Stimulated activated naive B cell treated with anti-CD40 and anti-IgM and Interleukin-4, amounts not matched to agents 10 μg/mL and 1 μg/mL and 100 μg/mL, for 72 hours (primary cell): ENCODE results near the gene AP1M2.

Experiments used
- ATAC-seq, 2 donors: fragments of 150-1000 bp; cut with Tn5 transposase; replicated peaks; 2 replicates each; pipeline ENCODE4 v1.10.0; 2021; ENCODE audit warnings: moderate library complexity in 1 of 2
- DNase-seq: peaks from one replicate; pipeline ENCODE4 v3.0.0; 2021
- H3K27ac Mint-ChIP-seq: one replicate; pipeline ENCODE4 v1.8.0; 2022; ENCODE audit warnings: mild to moderate bottlenecking, mixed read lengths
- H3K27me3 Mint-ChIP-seq, 2 donors: one replicate each; pipeline ENCODE4 v1.8.0; 2022; ENCODE audit warnings: mixed read lengths in 2 of 2
- H3K36me3 Mint-ChIP-seq, 2 donors: one replicate each; pipeline ENCODE4 v1.8.0; 2022; ENCODE audit warnings: mixed read lengths in 2 of 2, mild to moderate bottlenecking in 1 of 2
- H3K4me1 Mint-ChIP-seq, 2 donors: one replicate each; pipeline ENCODE4 v1.8.0; 2022; ENCODE audit warnings: mixed read lengths in 2 of 2, mild to moderate bottlenecking in 1 of 2
- H3K4me3 Mint-ChIP-seq, 2 donors: one replicate each; pipeline ENCODE4 v1.8.0; 2022; ENCODE audit warnings: mild to moderate bottlenecking in 2 of 2, mixed read lengths in 2 of 2, moderate library complexity in 1 of 2
- H3K9me3 Mint-ChIP-seq, 2 donors: one replicate each; pipeline ENCODE4 v1.8.0; 2022; ENCODE audit warnings: mixed read lengths in 2 of 2, mild to moderate bottlenecking in 1 of 2

AP1M2 gene

GRCh38 chr19:10612499-10613119 lies 25.5 kb upstream of the AP1M2 start:
- H3K4me1 Mint-ChIP-seq: peaks cover 12 to 50% of the 10 kb centered on the region in 2 donors
- DNase-seq (no peak), ATAC-seq (no peak)
- peak overlapping the region; percentile 65 for H3K27ac Mint-ChIP-seq
- no peaks in the 10 kb centered on the region for H3K27me3 Mint-ChIP-seq
- no peak overlapping the region for H3K4me3 Mint-ChIP-seq
- peaks cover 0 to 2% of the 10 kb centered on the region in 2 donors for H3K9me3 Mint-ChIP-seq
- H3K36me3 Mint-ChIP-seq: peaks cover 25 to 26% of the 10 kb centered on the region in 2 donors

- H3K27ac Mint-ChIP-seq: peak overlapping the region; percentile 56
- no peak for ATAC-seq
- H3K4me3 Mint-ChIP-seq: no peak overlapping the region
Observed at GRCh38 chr19:10611907-10612306, 24.8 kb upstream of the AP1M2 start.

GRCh38 chr19:10604460-10604980 lies 17.4 kb upstream of the AP1M2 start:
- no peaks in the 10 kb centered on the region for H3K9me3 Mint-ChIP-seq

More at GRCh38 chr19:10611907-10612306, 24.8 kb upstream of the AP1M2 start:
- no peaks in the 10 kb centered on the region for H3K27me3 Mint-ChIP-seq
- H3K36me3 Mint-ChIP-seq: peaks cover 22 to 24% of the 10 kb centered on the region in 2 donors
- H3K4me1 Mint-ChIP-seq: peaks cover 10 to 43% of the 10 kb centered on the region in 2 donors
- H3K9me3 Mint-ChIP-seq: peaks cover 0 to 2% of the 10 kb centered on the region in 2 donors
- DNase-seq: no peak

GRCh38 chr19:10603873-10604459 lies 16.9 kb upstream of the AP1M2 start:
- Mint-ChIP-seq H3K27me3 (no peaks in the 10 kb centered on the region), H3K4me3 (peak overlapping the region; percentile 90 to 94), H3K27ac (peak overlapping the region; percentile 99), H3K4me1 (peaks cover 18 to 32% of the 10 kb centered on the region in 2 donors), H3K36me3 (peaks cover 11 to 16% of the 10 kb centered on the region in 2 donors), H3K9me3 (no peaks in the 10 kb centered on the region)
- DNase-seq (peak; percentile 54), ATAC-seq (peak; percentile 40 to 52)

More at GRCh38 chr19:10604460-10604980, 17.4 kb upstream of the AP1M2 start:
- no peaks in the 10 kb centered on the region for H3K27me3 Mint-ChIP-seq
- peaks cover 11 to 16% of the 10 kb centered on the region in 2 donors for H3K36me3 Mint-ChIP-seq
- peak overlapping the region; percentile 99 for H3K27ac Mint-ChIP-seq
- peak overlapping the region; percentile 90 to 94 for H3K4me3 Mint-ChIP-seq
- peaks cover 18 to 32% of the 10 kb centered on the region in 2 donors for H3K4me1 Mint-ChIP-seq
- peak; percentile 28 to 29 for ATAC-seq
- DNase-seq: peak; percentile 26

- peak; percentile 86 for DNase-seq
- H3K27ac Mint-ChIP-seq: peak overlapping the region; percentile 99
- no peaks in the 10 kb centered on the region for H3K9me3 Mint-ChIP-seq
- peak overlapping the region; percentile 90 to 94 for H3K4me3 Mint-ChIP-seq
- H3K36me3 Mint-ChIP-seq: peaks cover 11 to 16% of the 10 kb centered on the region in 2 donors
- no peaks in the 10 kb centered on the region for H3K27me3 Mint-ChIP-seq
- H3K4me1 Mint-ChIP-seq: peaks cover 18 to 34% of the 10 kb centered on the region in 2 donors
- peak; percentile 72 to 76 for ATAC-seq
Observed at GRCh38 chr19:10603084-10603872, 16.2 kb upstream of the AP1M2 start.

GRCh38 chr19:10602330-10603083 lies 15.4 kb upstream of the AP1M2 start:
- H3K9me3 Mint-ChIP-seq: no peaks in the 10 kb centered on the region
- DNase-seq: peak; percentile 75

GRCh38 chr19:10601999-10602329 lies 14.9 kb upstream of the AP1M2 start:
- H3K27ac Mint-ChIP-seq: peak overlapping the region; percentile 67
- no peak for ATAC-seq
- DNase-seq: no peak
- peaks cover 11 to 16% of the 10 kb centered on the region in 2 donors for H3K36me3 Mint-ChIP-seq
- peak overlapping the region; percentile 90 to 94 for H3K4me3 Mint-ChIP-seq
- no peaks in the 10 kb centered on the region for H3K9me3 Mint-ChIP-seq
- H3K4me1 Mint-ChIP-seq: peaks cover 18 to 42% of the 10 kb centered on the region in 2 donors
- H3K27me3 Mint-ChIP-seq: no peaks in the 10 kb centered on the region

More at GRCh38 chr19:10602330-10603083, 15.4 kb upstream of the AP1M2 start:
- no peaks in the 10 kb centered on the region for H3K27me3 Mint-ChIP-seq
- H3K4me3 Mint-ChIP-seq: peak overlapping the region; percentile 90 to 94
- H3K36me3 Mint-ChIP-seq: peaks cover 11 to 16% of the 10 kb centered on the region in 2 donors
- peak; percentile 69 to 75 for ATAC-seq
- H3K4me1 Mint-ChIP-seq: peaks cover 18 to 39% of the 10 kb centered on the region in 2 donors
- peak overlapping the region; percentile 99 for H3K27ac Mint-ChIP-seq

- Mint-ChIP-seq H3K36me3 (peaks cover 11 to 16% of the 10 kb centered on the region in 2 donors), H3K27me3 (no peaks in the 10 kb centered on the region), H3K9me3 (no peaks in the 10 kb centered on the region), H3K4me1 (peaks cover 30 to 55% of the 10 kb centered on the region in 2 donors), H3K27ac (no peak overlapping the region), H3K4me3 (no peak overlapping the region)
- DNase-seq: no peak
- ATAC-seq: no peak
Observed at GRCh38 chr19:10600149-10600548, 13.0 kb upstream of the AP1M2 start.

GRCh38 chr19:10593820-10594637 lies 6.9 kb upstream of the AP1M2 start:
- Mint-ChIP-seq H3K4me3 (peak overlapping the region; percentile 61 to 62), H3K27ac (peak overlapping the region; percentile 81), H3K36me3 (peaks cover 0 to 2% of the 10 kb centered on the region in 2 donors), H3K27me3 (no peaks in the 10 kb centered on the region), H3K9me3 (no peaks in the 10 kb centered on the region), H3K4me1 (peaks cover 19 to 47% of the 10 kb centered on the region in 2 donors)
- DNase-seq: peak; percentile 35
- ATAC-seq: peak; percentile 73 to 81

GRCh38 chr19:10593148-10593547 lies 6.0 kb upstream of the AP1M2 start:
- Mint-ChIP-seq H3K36me3 (peaks cover 0 to 2% of the 10 kb centered on the region in 2 donors), H3K4me1 (peaks cover 19 to 44% of the 10 kb centered on the region in 2 donors), H3K27me3 (no peaks in the 10 kb centered on the region), H3K27ac (no peak overlapping the region), H3K9me3 (no peaks in the 10 kb centered on the region), H3K4me3 (no peak overlapping the region)
- ATAC-seq (no peak), DNase-seq (no peak)

- Mint-ChIP-seq H3K9me3 (no peaks in the 10 kb centered on the region), H3K4me3 (no peak overlapping the region), H3K36me3 (no peaks in the 10 kb centered on the region), H3K27ac (no peak overlapping the region), H3K4me1 (peaks cover 9 to 14% of the 10 kb centered on the region in 2 donors), H3K27me3 (peaks cover 7 to 9% of the 10 kb centered on the region in 2 donors)
- DNase-seq (no peak), ATAC-seq (no peak)
Observed at GRCh38 chr19:10587839-10588150, 683 bp upstream of the AP1M2 start.

- ATAC-seq (no peak), DNase-seq (no peak)
- no peak overlapping the region for H3K4me3 Mint-ChIP-seq
- H3K27me3 Mint-ChIP-seq: peaks cover 7 to 9% of the 10 kb centered on the region in 2 donors
- peaks cover 9 to 17% of the 10 kb centered on the region in 2 donors for H3K4me1 Mint-ChIP-seq
- no peaks in the 10 kb centered on the region for H3K9me3 Mint-ChIP-seq
- no peaks in the 10 kb centered on the region for H3K36me3 Mint-ChIP-seq
- H3K27ac Mint-ChIP-seq: no peak overlapping the region
Observed at GRCh38 chr19:10586396-10586795, 716 bp downstream of the AP1M2 start.
